Endothelial cell of umbilical vein (primary cell): Measurements from ENCODE around the gene KHNYN. TPM values are rescaled to one million over a fixed set of nuclear protein-coding genes. Genes with fewer than 3 reads are reported as not detected.

Source experiments
- BruUV-seq: library from RNA; stranded (reverse); fragments of 400-500 nt; replicated peaks from 2 replicates; lab custom pipeline; 2021; lab: Mats Ljungman, UMichigan
- CTCF ChIA-PET: fragments of 300-600, 350-600 bp; sonication (Branson Sonifier 250); formaldehyde crosslinking; loops from one replicate; lab custom pipeline; 2021; ENCODE audit warnings: antibody characterized with exemption, inconsistent platforms; lab: Charles Lee
- POLR2A ChIA-PET: fragments of 300-600, 350-600 bp; sonication (Branson Sonifier 250); formaldehyde crosslinking; loops from one replicate; lab custom pipeline; 2021; ENCODE audit warnings: antibody characterized with exemption, inconsistent platforms; lab: Charles Lee
- DNase-seq: peaks from one replicate; pipeline ENCODE4 v3.0.0-alpha.2; 2011; ENCODE audit warnings: low read depth, low spot score
- FAIRE-seq: peaks from 2 replicates; lab custom pipeline; 2011; peaks lifted over from hg19 to GRCh38; lab: Jason Lieb, UNC
- H2AFZ ChIP-seq: 2 replicates; pipeline ENCODE4 v1.6.0; 2012; ENCODE audit warnings: low read depth, low read length, control low read depth, inconsistent platforms
- H3K27ac ChIP-seq: 2 replicates; pipeline ENCODE4 v1.5.1; 2011; ENCODE audit warnings: low read depth, mild to moderate bottlenecking, control low read depth, low read length, moderate library complexity; ENCODE audit not compliant: insufficient read depth
- H3K27me3 ChIP-seq, 2 experiments: 2 replicates each; pipeline versions ENCODE4 v1.6.0 to v1.6.1; 2011; ENCODE audit warnings: low read length in 2 of 2, mixed read lengths in 1 of 2; ENCODE audit not compliant: control insufficient read depth in 2 of 2, insufficient read depth in 2 of 2
- H3K36me3 ChIP-seq, 2 experiments: 2 replicates in 1 of 2; 3 replicates in 1 of 2; pipeline ENCODE4 v1.5.1; 2011; ENCODE audit warnings: low read length in 2 of 2, mild to moderate bottlenecking in 1 of 2, moderate library complexity in 1 of 2; ENCODE audit not compliant: control insufficient read depth in 2 of 2, insufficient read depth in 2 of 2; ENCODE audit errors: extremely low read depth in 1 of 2
- H3K4me1 ChIP-seq: 3 replicates; pipeline ENCODE4 v1.5.1; 2011; ENCODE audit warnings: mild to moderate bottlenecking, low read length; ENCODE audit not compliant: control insufficient read depth, insufficient read depth; ENCODE audit errors: extremely low read depth
- H3K4me2 ChIP-seq: 2 replicates; pipeline ENCODE4 v1.6.1; 2011; ENCODE audit warnings: low read length, control low read depth, mixed read lengths; ENCODE audit not compliant: insufficient read depth
- H3K4me3 ChIP-seq, 3 experiments: fragments of 200-600 bp in 1 of 3; sonication (generic), shearing (Covaris generic) in 1 of 3; replicated peaks in 1 of 3; 2 replicates each; pipeline ENCODE4 v1.5.1; 2011 to 2016; ENCODE audit warnings: control low read depth in 3 of 3, low read length in 3 of 3, mild to moderate bottlenecking in 2 of 3, inconsistent platforms in 1 of 3, low read depth in 1 of 3, moderate library complexity in 1 of 3; ENCODE audit not compliant: insufficient read depth in 1 of 3
- H3K79me2 ChIP-seq: 2 replicates; pipeline ENCODE4 v1.6.0; 2012; ENCODE audit warnings: low read length, inconsistent platforms; ENCODE audit not compliant: control insufficient read depth, insufficient read depth
- H3K9ac ChIP-seq: replicated peaks from 2 replicates; pipeline ENCODE3; 2011; ENCODE audit warnings: low read length, control low read depth; ENCODE audit not compliant: insufficient read depth; ENCODE audit errors: extremely low read depth
- H3K9me1 ChIP-seq: replicated peaks from 3 replicates; pipeline ENCODE4 v1.6.0; 2011; ENCODE audit warnings: mild to moderate bottlenecking, low read length; ENCODE audit not compliant: control insufficient read depth, insufficient read depth; ENCODE audit errors: extremely low read depth
- H3K9me3 ChIP-seq: replicated peaks from 2 replicates; pipeline ENCODE4 v1.5.1; 2012; ENCODE audit warnings: low read length, inconsistent platforms; ENCODE audit not compliant: control insufficient read depth, insufficient read depth
- H4K20me1 ChIP-seq: replicated peaks from 2 replicates; pipeline ENCODE3; 2011; ENCODE audit warnings: mild to moderate bottlenecking, low read length; ENCODE audit not compliant: control insufficient read depth, insufficient read depth; ENCODE audit errors: extremely low read depth
- CTCF ChIP-seq, 2 donors: IDR thresholded peaks; 1 replicate in 1 of 2; 2 replicates in 1 of 2; pipeline ENCODE4 v1.5.1; 2011; ENCODE audit warnings: low read length in 2 of 2, mild to moderate bottlenecking in 2 of 2, moderate library complexity in 2 of 2, control low read depth in 1 of 2, inconsistent platforms in 1 of 2, low read depth in 1 of 2; ENCODE audit not compliant: insufficient read depth in 1 of 2; ENCODE audit errors: extremely low read depth in 1 of 2
- FOS ChIP-seq: IDR thresholded peaks from 2 replicates; pipeline ENCODE4 v1.6.1; 2011; ENCODE audit warnings: mild to moderate bottlenecking, low read length, moderate library complexity, borderline replicate concordance; ENCODE audit not compliant: insufficient read depth
- GATA2 ChIP-seq: IDR thresholded peaks from 2 replicates; pipeline ENCODE4 v1.7.0; 2011; ENCODE audit warnings: low read depth, mild to moderate bottlenecking, moderate library complexity, mixed read lengths, low read length; ENCODE audit not compliant: insufficient read length, insufficient read depth
- JUN ChIP-seq: IDR thresholded peaks from 2 replicates; pipeline ENCODE4 v1.6.1; 2011; ENCODE audit warnings: borderline replicate concordance, low read depth; ENCODE audit not compliant: insufficient read length, insufficient read depth
- MAX ChIP-seq: IDR thresholded peaks from 2 replicates; pipeline ENCODE4 v1.6.1; 2011; ENCODE audit not compliant: insufficient read depth, insufficient read length
- MYC ChIP-seq: IDR thresholded peaks from one replicate; pipeline ENCODE4 v1.6.1; 2011; ENCODE audit warnings: mild to moderate bottlenecking, low read depth, low read length
- POLR2AphosphoS5 ChIP-seq: IDR thresholded peaks from 2 replicates; pipeline ENCODE4 v1.6.1; 2012; ENCODE audit warnings: low read depth, mild to moderate bottlenecking, control low read depth, low read length, moderate library complexity; ENCODE audit not compliant: insufficient read depth
- dilution Hi-C: fragments of 300-500 bp; cut with MboI; formaldehyde crosslinking; loops from one replicate; pipeline ENCODE4 v1.15.0; 2019; ENCODE audit warnings: low sequenced_read_pairs; ENCODE audit not compliant: extremely low pct_ligation_motif_present
- intact Hi-C: fragments of 100-400 bp; cut with micrococcal nuclease; formaldehyde crosslinking; loops from one replicate; pipeline ENCODE4 v1.10.0; 2022
- polyA plus RNA-seq, 4 experiments: library from polyadenylated mRNA; depleted of rRNA in 3 of 4; stranded (reverse) in 3 of 4; unstranded in 1 of 4; fragments of >200 nt; gene quantifications; 2 replicates each; pipeline versions ENCODE4 v1.2.1 to v1.2.3, GENCODE V29; 2011 to 2012; ENCODE audit warnings: missing spikeins in 1 of 4
- total RNA-seq: library from RNA; stranded (reverse); gene quantifications from 2 replicates; pipeline ENCODE4 v1.2.3, GENCODE V29; 2021

Gene KHNYN
- total and polyA plus RNA-seq, 2 donors (not counting 3 experiments of a cell fraction or from before 2014, with no cell fraction given): 25.4 to 63.3 TPM

DNA sequence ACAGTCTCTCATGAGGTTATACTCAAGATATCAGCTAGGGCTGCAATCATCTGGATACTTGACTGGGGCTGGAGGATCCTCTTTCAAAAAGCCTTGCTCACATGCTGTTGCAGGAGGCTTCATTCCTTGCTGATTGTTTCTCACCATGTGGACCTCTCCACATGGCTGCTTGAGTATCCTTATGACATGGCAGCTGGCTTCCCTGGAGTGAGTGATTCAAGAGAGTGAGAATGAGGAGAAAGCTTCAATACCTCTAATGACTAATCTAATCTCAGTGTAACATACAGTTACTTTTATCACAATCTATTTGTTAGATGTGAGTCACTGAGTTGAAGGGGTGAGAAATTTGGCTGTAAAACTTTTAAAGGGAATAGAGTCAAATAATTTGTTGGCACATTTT is 27.2 kb downstream of the KHNYN start:
- H3K9me1 ChIP-seq: no peaks in the 10 kb centered on the region
- no peaks in the 10 kb centered on the region for H3K79me2 ChIP-seq
- CTCF ChIA-PET: no interaction called here
- no peaks in the 10 kb centered on the region for H3K36me3 ChIP-seq
- dilution Hi-C loops: no loop called here
- H3K4me1 ChIP-seq: no peaks in the 10 kb centered on the region
- TF ChIP-seq FOS (no peak), POLR2AphosphoS5 (no peak), MYC (no peak), CTCF (IDR thresholded peaks at IDR 0.05; ENCODE audit: extremely low read depth in 1 of 2, insufficient read depth in 1 of 2, low read depth in 1 of 2, low read length in 2 of 2) (no peak), GATA2 (no peak), JUN (no peak), MAX (no peak)
- DNase-seq (no peak), FAIRE-seq (no peak)
- no peaks in the 10 kb centered on the region for H4K20me1 ChIP-seq
- BruUV-seq: no TSS peak
- intact Hi-C loops: no loop called here
- no peak overlapping the region for H2AFZ ChIP-seq
- no peaks in the 10 kb centered on the region for H3K9me3 ChIP-seq
- H3K4me3 ChIP-seq: no peak overlapping the region
- no peak overlapping the region for H3K27ac ChIP-seq
- no peak overlapping the region for H3K9ac ChIP-seq
- POLR2A ChIA-PET: no interaction called here
- no peak overlapping the region for H3K4me2 ChIP-seq
- H3K27me3 ChIP-seq: no peaks in the 10 kb centered on the region
